Hindlimb muscle (tissue), 1 donor: ENCODE measurements around the gene ENOSF1. TPM values are rescaled to one million over a fixed set of nuclear protein-coding genes. Genes with fewer than 3 reads are reported as not detected.

Experiments used
- DNase-seq: peaks from one replicate; pipeline ENCODE4 v3.0.0-alpha.2; 2013
- polyA plus RNA-seq: library from polyadenylated mRNA; unstranded; fragments of 120-200 nt; gene quantifications from one replicate; pipeline ENCODE4 v1.2.1, GENCODE V29; 2013; ENCODE audit not compliant: insufficient read length

ENOSF1 gene
- polyA plus RNA-seq, 1 donor, result 30.8 TPM

DNA sequence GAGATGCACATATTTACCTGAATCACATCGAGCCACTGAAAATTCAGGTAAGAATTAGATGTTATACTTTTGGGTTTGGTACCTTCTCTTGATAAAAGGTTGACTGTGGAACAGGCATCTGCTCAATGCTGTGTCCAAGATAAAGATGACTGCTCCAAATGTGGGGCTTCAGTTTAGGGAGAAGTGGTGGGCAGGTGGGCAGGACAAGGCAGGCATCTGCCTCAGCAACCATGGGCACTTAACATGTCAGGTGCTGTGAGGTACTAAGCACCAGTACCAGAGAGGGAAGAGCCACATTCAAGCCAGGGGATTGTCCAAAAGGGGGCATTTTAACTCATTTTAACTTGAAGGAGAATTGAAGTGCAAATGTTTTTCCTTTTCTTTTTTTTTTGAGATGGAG is 41.0 kb downstream of the ENOSF1 start:
- DNase-seq, result no peak

DNA sequence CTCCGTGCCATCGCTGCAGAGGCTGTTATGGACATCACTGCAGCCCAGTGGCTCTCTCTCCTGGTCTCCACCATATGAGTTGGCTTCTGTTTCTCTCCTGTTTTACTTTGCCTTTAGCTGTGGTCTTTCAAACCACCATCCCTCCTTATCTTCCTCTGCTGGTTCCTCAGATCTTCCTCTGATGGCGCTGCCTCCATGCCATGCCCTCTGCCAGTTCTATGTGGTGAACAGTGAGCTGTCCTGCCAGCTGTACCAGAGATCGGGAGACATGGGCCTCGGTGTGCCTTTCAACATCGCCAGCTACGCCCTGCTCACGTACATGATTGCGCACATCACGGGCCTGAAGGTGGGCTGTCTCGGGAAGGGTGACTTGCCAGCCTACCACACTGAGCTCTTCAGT is 41.9 kb downstream of the ENOSF1 start:
- DNase-seq, result no peak

DNA sequence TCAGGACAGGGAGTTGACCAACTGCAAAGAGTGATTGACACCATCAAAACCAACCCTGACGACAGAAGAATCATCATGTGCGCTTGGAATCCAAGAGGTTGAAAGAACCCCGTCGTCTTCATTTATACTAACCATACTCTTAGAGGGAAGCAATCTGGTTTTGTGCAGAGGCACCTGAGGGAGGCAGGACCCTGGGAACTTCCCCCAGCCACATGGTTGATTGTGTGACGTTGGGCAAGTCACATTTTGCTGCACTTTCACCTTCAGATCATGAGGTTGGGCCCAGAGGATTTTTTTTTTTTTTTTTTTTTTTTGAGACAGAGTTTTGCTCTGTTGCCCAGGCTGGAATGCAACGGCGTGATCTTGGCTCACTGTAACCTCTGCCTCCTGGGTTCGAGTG is 43.4 kb downstream of the ENOSF1 start:
- DNase-seq, result no peak

DNA sequence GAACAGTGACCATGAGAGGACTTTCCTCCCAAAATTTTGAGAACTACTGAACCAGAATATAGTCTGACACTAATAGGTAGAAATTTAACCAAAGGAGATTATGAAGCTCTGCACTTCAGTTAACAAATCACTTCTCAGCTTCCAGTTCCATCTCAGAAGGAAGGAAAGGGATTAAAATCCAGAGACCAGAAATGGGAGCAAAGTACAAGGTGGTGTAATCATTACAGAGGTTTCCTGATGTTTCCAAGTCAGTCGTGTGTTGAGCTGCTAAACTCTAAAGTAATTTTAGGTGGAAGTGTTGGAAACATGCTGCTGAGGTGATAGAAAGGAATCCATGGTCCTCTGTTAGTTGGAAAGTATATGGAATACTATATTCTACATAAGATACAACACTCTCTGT is 44.2 kb downstream of the ENOSF1 start:
- DNase-seq, result no peak

DNA sequence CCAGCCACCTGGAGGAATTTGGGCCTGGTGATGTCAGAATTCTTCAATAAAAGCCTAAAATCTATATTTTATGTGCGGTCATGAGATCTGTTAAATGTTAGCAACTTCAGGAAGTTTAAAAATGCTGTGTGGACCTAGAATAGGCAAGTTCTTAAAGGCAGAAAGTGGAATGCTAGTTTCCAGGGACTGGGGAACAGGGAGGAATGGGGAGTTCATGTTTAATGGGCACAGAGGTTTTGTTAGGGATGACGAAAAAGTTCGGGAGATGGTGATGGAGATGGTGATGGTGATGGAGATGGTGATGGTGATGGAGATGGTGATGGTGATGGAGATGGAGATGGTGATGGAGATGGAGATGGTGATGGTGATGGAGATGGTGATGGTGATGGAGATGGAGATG is 45.8 kb downstream of the ENOSF1 start:
- no peak for DNase-seq

DNA sequence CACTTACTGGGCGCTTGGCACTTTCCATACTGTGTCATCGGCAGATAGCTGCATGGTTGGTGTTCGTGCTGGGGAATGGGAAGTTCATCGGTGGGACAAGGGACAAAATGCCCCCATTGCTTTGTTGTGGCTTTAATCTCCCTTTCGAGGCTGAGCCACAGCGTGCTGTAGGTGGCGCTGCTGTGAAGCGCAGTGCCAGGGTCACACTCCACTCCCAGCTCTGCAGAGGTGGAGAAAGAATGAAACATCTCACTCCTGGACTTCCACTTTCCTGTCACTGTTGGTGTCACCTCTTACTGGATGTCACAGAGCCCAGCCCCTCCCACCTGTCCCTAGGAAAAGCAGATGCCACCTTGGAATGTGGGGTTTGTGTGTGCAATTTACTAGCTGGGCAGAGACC is 46.3 kb downstream of the ENOSF1 start:
- no peak for DNase-seq

DNA sequence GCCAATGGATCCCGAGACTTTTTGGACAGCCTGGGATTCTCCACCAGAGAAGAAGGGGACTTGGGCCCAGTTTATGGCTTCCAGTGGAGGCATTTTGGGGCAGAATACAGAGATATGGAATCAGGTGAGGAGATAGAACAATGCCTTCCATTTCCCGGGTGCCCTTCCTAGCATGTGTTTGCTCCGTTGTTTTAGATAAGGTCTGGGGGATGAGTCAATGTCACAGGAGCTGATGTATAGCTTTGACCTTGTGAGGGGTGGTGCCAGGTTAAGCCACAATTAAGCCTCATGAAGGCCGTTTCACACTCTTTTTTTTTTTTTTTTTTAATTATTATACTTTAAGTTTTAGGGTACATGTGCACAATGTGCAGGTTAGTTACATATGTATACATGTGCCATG is 50.2 kb downstream of the ENOSF1 start:
- DNase-seq, result no peak

DNA sequence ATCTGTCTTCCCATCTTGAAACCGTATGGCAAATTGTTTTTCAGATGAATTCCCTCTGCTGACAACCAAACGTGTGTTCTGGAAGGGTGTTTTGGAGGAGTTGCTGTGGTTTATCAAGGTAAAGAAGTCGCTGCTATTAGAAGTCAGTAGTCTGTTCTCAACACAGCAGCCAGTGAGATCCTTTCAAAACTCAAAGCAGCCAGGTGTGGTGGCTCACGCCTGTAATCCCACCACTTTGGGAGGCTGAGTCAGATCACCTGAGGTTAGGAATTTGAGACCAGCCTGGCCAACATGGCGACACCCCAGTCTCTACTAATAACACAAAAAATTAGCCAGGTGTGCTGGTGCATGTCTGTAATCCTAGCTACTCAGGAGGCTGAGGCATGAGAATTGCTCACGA is 52.8 kb downstream of the ENOSF1 start:
- DNase-seq, result no peak

DNA sequence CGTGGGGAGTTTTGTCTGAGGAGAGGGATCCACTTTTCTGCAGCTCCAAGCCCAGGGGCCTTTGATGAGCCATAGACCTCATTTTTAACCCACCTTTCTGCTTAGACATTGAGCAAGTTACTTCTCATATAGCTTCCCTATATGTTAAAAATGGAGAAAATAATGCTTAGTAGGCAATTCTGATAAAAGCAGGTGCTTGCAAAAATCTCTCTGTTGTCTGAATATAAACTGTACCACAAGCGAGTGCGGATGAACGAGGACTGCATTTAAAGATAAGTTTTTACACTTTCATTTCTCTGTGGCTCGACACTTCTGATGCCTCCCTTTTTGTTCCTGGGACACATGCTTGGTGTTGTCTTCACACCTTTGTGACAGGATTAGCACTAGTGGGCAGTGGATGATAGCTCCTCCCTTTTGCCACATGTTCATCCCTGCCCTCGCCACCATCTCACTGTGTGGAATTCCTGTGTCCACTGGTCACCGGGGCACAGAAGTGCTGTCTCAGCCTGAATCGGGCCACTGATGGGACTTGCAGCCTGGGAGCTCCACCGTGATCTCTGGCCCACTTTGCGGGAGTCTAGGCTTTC is 53.4 kb downstream of the ENOSF1 start:
- DNase-seq, result no peak

DNA sequence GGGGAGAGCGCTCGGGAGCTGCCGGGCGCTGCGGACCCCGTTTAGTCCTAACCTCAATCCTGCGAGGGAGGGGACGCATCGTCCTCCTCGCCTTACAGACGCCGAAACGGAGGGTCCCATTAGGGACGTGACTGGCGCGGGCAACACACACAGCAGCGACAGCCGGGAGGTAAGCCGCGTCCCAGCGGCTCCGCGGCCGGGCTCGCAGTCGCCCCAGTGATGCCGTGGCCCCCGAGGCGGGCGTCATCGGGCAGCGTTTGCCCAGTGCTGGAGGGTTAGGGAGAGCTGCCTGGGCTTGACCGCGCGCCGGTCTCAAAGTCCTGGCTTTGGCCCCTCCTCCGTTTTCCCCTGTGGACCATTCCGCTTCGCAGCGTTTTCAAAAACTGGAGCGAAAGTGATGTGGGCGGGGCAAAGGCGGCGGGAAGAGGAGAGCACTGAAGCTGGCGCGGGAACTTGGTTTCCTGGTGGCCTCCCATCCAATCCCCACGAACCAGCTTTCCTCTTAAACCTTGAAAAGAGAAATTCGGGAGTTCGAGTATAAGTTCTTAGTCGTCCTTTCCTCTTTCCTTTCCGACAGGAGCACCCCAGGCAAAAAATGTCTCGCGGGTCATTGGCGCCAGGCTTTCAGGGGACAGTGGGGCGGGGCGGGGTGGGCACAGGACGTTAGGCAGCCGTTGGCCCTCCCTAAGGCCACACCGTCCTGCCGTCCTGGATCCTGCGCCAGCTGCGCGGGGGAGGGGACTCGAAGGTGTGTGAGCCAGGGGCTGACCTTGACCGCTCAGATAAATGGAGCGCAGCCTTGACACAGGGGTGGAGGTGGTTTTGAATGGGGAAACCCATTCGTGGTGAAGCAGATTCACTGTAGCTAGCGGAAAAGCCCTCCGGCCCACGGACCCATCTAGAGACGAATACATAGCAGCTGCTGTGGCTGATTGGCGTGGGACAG is 54.2 kb downstream of the ENOSF1 start:
- peak; percentile 93 for DNase-seq

DNA sequence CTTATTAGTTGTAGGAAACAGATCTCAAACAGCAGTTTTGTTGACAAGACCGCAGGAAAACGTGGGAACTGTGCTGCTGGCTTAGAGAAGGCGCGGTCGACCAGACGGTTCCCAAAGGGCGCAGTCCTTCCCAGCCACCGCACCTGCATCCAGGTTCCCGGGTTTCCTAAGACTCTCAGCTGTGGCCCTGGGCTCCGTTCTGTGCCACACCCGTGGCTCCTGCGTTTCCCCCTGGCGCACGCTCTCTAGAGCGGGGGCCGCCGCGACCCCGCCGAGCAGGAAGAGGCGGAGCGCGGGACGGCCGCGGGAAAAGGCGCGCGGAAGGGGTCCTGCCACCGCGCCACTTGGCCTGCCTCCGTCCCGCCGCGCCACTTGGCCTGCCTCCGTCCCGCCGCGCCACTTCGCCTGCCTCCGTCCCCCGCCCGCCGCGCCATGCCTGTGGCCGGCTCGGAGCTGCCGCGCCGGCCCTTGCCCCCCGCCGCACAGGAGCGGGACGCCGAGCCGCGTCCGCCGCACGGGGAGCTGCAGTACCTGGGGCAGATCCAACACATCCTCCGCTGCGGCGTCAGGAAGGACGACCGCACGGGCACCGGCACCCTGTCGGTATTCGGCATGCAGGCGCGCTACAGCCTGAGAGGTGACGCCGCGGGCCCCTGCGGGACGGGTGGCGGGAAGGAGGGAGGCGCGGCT is 55.0 kb downstream of the ENOSF1 start, which contains the start of gene TYMS:
TYMS (plus strand) TSS at position 343 of the 690 bp plus-strand sequence; CDS start at position 433, 90 bp downstream.
- DNase-seq, result peak; percentile 53

DNA sequence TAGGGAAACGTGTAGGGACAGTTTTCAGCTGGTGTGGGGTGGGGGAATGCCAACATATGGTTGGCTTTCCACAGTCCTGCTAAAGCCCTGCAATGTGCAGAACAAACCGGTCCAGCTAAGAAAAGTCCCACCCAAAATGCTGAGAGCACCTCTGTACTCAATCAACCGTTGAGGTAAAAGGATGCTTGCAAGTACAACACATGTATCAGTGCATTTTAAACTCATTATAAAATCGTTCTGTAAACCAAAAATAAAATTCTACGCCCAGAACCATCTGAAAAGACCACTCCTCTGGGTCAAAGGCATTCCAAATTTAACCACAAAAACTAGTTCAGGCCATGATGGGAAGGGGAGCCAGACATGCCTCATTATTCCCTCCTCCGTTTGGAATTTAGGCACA is 57.0 kb downstream of the ENOSF1 start:
- no peak for DNase-seq

DNA sequence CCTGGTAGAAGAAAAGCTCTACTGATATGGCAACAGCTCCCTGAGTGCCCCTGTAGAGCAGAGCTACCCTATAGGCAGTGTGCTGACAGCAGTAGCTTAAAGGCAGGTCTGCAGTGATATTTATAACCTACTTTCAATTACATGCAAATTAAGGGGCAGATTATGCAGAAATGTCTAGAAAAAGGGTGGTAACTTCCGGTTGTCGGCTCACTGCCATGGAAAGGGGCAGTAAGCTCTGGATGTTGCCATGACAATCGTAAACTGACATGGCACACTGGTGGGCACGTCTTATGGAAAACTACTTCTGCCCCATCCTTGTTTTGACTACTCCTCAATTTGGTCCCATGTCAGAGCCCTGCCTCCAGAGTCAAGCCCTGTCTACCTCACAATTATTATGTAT is 57.8 kb downstream of the ENOSF1 start:
- DNase-seq, result no peak

DNA sequence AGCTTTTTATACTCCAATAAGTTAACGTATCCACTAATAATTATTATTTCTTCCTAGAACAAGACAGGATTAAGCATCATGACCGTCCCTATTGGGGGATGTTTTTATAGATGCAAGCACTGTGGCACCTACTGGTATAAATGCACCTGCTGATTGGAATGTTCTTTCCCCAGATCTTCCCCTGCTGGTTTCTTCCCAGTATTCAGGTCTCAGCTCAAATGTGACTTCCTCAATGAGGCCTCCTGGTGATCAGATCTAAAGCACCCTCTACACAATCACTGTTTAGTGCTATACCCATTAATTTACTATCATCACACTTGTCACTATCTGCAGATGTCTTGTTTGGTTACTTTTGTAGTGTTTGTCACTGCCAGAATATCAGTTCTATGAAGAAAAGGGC is 58.9 kb downstream of the ENOSF1 start:
- DNase-seq, result no peak

DNA sequence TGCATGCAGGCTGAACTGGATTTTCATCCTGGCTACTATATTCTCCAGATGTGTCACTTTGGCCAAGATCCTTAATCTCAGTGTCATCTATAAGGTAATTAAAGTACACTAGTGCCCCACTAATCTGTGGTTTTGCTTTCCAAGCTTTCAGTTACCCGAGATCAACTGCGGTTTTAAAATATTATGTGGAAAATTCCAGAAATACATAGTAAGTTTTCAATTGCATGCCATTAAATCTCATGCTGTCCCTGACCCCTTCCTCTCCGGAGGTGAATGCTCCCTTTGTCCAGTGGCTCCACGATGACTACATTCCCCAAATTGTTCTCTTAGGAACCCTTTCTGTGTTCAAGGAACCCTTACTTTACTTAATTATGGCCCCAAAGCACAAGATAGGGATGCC is 60.3 kb downstream of the ENOSF1 start:
- DNase-seq, result no peak

DNA sequence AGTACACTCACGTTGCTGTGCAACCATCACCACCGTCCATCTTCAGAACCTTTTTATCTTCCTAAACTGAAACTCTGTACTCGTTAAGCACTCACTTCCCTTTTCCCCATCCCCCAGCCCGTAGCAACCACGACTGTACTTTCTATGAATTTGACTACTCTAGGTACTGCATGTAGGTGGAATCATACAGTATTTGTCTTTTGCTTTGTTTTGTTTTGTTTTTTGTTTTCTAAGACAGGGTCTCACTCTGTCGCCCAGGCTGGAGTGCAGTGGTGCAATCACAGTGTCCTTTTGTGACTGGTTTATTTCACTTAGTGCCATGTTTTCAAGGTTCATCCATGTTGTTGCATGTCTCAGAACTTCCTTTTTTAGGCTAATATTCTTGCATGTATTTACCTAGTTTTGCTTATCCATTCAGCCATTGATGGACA is 62.0 kb downstream of the ENOSF1 start:
- no peak for DNase-seq

DNA sequence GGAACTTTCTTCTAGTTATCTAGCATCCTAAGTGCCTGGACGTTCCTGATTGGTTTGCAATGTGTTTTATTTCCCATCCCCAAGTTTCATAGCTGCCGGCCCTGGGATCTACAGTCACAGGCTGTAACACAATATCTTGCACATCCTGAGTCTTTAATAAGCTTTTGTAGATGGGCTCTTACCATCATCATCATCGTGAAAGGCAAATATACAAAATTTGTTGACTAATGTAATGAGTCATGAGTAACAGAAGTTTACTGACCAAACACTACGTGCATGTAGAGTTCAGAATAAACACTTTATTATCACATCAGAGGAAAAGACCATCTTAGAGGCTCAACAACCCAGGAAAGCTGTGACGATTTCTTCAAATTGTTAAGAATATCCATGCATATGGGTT is 63.1 kb downstream of the ENOSF1 start:
- DNase-seq, result no peak

DNA sequence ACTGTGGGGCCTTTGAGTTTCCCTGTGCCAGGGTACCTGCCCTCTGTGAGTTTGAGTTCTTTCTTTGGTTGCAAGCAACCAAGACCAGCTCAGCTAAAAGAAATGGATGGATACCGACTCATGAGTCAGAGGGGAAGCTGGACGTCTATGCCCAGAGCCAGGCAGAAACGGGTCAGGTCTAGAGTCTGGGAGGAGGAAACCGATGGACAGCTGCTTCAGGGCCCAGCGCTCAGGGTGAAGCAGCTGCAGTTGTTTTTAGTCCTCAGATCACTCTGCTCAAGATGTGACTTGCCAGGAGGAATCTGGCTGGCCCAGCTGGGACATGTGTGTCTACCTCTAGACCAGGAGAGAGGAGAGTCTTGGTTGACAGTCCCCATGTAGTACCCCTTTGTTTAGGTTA is 65.1 kb downstream of the ENOSF1 start:
- no peak for DNase-seq

DNA sequence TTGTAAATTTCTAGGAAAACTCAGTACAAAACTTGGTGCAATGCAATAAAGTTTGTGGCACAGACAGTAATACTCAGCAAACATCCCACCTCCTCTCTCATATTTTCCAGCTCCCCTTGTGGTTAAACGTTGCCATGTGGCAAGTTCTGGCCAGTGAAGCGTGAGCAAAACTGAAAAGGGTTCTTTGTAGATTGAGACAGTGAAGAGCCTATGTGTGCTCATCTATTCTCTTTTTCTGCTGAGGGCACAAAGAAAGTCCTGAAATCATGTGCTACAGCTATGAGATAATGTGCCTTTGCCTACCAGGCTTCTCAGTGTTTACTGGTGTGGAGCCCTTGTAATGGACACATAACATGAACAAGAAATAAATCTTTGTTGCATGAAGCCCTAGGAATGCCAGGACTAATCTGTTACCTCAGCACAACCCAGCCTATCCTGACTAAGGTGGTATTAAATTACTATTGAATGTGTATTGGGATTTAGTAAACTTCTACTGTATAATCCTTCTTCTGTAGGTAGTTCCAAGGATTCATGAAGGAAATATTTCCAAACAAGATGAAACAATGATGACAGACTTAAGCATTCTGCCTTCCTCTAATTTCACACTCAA is 67.9 kb downstream of the ENOSF1 start:
- DNase-seq, result no peak

DNA sequence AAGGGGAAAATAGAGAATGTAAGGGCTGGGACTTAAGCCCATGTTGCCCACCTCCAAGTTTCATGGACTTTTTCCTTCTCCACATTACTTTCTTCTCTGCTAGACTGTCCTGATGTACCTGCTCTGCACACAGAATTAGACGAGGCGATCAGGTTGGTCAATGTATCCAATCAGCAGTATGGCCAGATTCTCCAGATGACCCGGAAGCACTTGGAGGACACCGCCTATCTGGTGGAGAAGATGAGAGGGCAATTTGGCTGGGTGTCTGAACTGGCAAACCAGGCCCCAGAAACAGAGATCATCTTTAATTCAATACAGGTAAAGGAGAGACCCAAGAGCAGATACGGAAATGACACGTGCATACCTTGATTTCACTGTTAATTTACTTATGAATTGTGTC is 71.2 kb downstream of the ENOSF1 start:
- DNase-seq, result no peak

DNA sequence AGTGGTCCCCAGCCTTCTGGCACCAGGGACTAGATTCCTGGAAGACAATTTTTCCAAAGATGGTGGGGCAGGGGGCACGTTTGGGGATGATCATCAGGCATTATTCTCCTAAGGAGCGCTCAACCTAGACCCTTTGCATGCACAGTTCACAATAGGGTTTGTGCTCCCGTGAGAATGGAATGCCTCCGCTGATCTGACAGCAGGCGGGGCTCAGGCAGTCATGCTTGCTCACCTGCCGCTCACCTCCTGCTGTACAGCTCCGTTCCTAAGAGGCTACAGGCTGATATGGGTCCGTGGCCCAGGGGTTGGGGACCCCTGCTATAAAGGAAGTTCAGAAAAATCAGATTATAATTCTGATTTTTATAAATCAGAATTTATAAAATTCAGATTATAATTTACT is 77.3 kb downstream of the ENOSF1 start:
- no peak for DNase-seq

DNA sequence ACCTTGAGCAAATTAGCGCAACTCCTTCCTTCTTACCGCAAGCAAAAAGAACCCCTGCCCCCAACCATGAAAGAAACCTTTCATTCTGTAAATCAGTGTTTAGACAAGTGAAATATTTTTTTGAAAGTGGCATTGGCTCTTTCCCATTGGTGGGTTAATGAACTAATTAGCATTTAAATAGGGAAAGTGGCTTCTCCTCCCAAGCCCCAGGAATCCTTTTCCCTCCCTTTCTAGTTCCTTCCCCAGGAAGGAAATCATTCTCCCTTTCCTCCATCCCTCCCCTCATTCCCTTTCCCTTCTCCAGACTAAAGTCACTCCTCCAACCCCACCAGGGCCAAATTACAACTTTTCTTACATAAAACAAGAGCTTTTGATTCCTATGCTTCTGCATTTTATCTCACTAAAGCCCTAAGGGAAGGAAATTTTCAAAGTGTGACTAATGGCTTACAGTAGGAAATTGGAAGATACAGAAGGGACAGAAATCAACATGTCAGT is 77.8 kb downstream of the ENOSF1 start:
- no peak for DNase-seq

DNA sequence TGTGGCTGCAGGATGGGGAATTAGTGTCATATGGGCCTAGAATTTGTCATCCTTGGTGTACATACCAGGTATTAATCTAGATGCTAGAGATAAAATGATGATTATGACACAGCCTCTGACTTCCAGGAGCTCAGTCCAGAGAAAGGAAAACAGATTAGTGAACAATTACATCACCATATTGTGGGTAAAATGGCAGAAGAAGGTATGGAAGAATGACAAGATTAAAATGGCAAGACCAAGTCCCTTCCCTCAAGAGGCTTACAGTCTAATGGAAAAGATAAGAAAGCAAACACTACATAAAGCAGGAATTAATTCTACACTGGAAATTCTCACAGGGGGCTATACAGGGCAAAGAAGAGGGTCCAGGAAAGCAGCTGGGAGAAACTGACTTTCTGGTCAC is 80.9 kb downstream of the ENOSF1 start:
- DNase-seq, result no peak
